H9 (cell line): ENCODE results near the gene ZNF8. TPM values are rescaled to one million over a fixed set of nuclear protein-coding genes. Genes with fewer than 3 reads are reported as not detected.
A peak's percentile ranks its signal among the peaks of the same experiment; 100 is the strongest.

Source experiments
- DNase-seq: peaks from one replicate; pipeline ENCODE4 v3.0.0-alpha.2; 2017
- H2AFZ ChIP-seq: one replicate; pipeline ENCODE4 v1.6.1; 2013; ENCODE audit warnings: mild to moderate bottlenecking, low read length, control low read depth, moderate library complexity
- H2AK5ac ChIP-seq: 2 replicates; pipeline ENCODE4 v1.6.1; 2013; ENCODE audit warnings: low read length, control low read depth, mixed read lengths; ENCODE audit not compliant: insufficient read length
- H2BK120ac ChIP-seq: one replicate; pipeline ENCODE4 v1.6.1; 2013; ENCODE audit warnings: low read depth, mild to moderate bottlenecking, low read length, control low read depth, inconsistent platforms; ENCODE audit not compliant: poor library complexity, severe bottlenecking
- H2BK12ac ChIP-seq: 2 replicates; pipeline ENCODE4 v1.6.1; 2013; ENCODE audit warnings: low read length, control low read depth, mixed read lengths, low read depth; ENCODE audit not compliant: insufficient read length
- H2BK15ac ChIP-seq: 2 replicates; pipeline ENCODE4 v1.6.1; 2013; ENCODE audit warnings: low read depth, low read length, control low read depth
- H2BK20ac ChIP-seq: one replicate; pipeline ENCODE4 v1.6.1; 2013; ENCODE audit warnings: low read depth, mild to moderate bottlenecking, low read length, control low read depth, inconsistent platforms; ENCODE audit not compliant: poor library complexity, severe bottlenecking
- H2BK5ac ChIP-seq: 2 replicates; pipeline ENCODE4 v1.6.1; 2013; ENCODE audit warnings: low read length, control low read depth, mixed read lengths; ENCODE audit not compliant: insufficient read length
- H3K14ac ChIP-seq: 2 replicates; pipeline ENCODE4 v1.6.1; 2013; ENCODE audit warnings: low read length, control low read depth; ENCODE audit not compliant: insufficient read depth
- H3K18ac ChIP-seq: 2 replicates; pipeline ENCODE4 v1.6.1; 2013; ENCODE audit warnings: low read depth, mild to moderate bottlenecking, mixed read lengths, low read length, control low read depth; ENCODE audit not compliant: insufficient read length
- H3K23ac ChIP-seq: 2 replicates; pipeline ENCODE4 v1.6.1; 2013; ENCODE audit warnings: low read length, control low read depth, mixed read lengths, low read depth; ENCODE audit not compliant: insufficient read length
- H3K23me2 ChIP-seq: 2 replicates; pipeline ENCODE4 v1.6.1; 2013; ENCODE audit warnings: low read depth, mild to moderate bottlenecking, mixed read lengths, low read length, control low read depth; ENCODE audit not compliant: insufficient read length, poor library complexity, severe bottlenecking
- H3K27ac ChIP-seq: 2 replicates; pipeline ENCODE4 v1.5.1; 2013; ENCODE audit warnings: low read length, control low read depth, mixed read lengths, low read depth; ENCODE audit not compliant: insufficient read length
- H3K27me3 ChIP-seq: 2 replicates; pipeline ENCODE4 v1.6.1; 2013; ENCODE audit warnings: low read length, control low read depth, inconsistent platforms; ENCODE audit not compliant: insufficient read depth
- H3K4ac ChIP-seq: 2 replicates; pipeline ENCODE4 v1.6.1; 2013; ENCODE audit warnings: low read depth, mild to moderate bottlenecking, control low read depth, inconsistent platforms, low read length, moderate library complexity
- H3K4me1 ChIP-seq: 2 replicates; pipeline ENCODE4 v1.6.1; 2013; ENCODE audit warnings: low read length, control low read depth, inconsistent platforms; ENCODE audit not compliant: insufficient read depth
- H3K4me2 ChIP-seq: 2 replicates; pipeline ENCODE4 v1.6.1; 2013; ENCODE audit warnings: low read length, control low read depth, mixed read lengths; ENCODE audit not compliant: insufficient read length, insufficient read depth
- H3K56ac ChIP-seq: 2 replicates; pipeline ENCODE4 v1.6.1; 2013; ENCODE audit warnings: low read depth, mild to moderate bottlenecking, mixed read lengths, low read length, control low read depth; ENCODE audit not compliant: insufficient read length
- H3K79me1 ChIP-seq: 2 replicates; pipeline ENCODE4 v1.6.1; 2013; ENCODE audit warnings: low read depth, mild to moderate bottlenecking, moderate library complexity, low read length, control low read depth, inconsistent platforms; ENCODE audit not compliant: insufficient read depth, poor library complexity, severe bottlenecking
- H3K79me2 ChIP-seq: 2 replicates; pipeline ENCODE4 v1.6.1; 2013; ENCODE audit warnings: low read length, control low read depth, inconsistent platforms; ENCODE audit not compliant: insufficient read depth
- H3K9ac ChIP-seq: 2 replicates; pipeline ENCODE4 v1.6.1; 2013; ENCODE audit warnings: low read length, control low read depth, mixed read lengths; ENCODE audit not compliant: insufficient read length; ENCODE audit errors: extremely low read depth
- H3K9me3 ChIP-seq: one replicate; pipeline ENCODE4 v1.6.1; 2013; ENCODE audit warnings: low read depth, low read length, inconsistent platforms; ENCODE audit not compliant: control insufficient read depth
- H3T11ph ChIP-seq: one replicate; pipeline ENCODE4 v1.6.1; 2013; ENCODE audit warnings: mild to moderate bottlenecking, low read length, control low read depth, inconsistent platforms
- H4K20me1 ChIP-seq: one replicate; pipeline ENCODE4 v1.6.1; 2013; ENCODE audit not compliant: control insufficient read depth, insufficient read length, insufficient read depth
- H4K5ac ChIP-seq: 2 replicates; pipeline ENCODE4 v1.6.1; 2013; ENCODE audit warnings: low read depth, mild to moderate bottlenecking, mixed read lengths, low read length, control low read depth; ENCODE audit not compliant: insufficient read length
- H4K8ac ChIP-seq: replicated peaks from 2 replicates; pipeline ENCODE4 v1.6.1; 2013; ENCODE audit warnings: low read length, control low read depth, mixed read lengths, low read depth; ENCODE audit not compliant: insufficient read length
- H4K91ac ChIP-seq: 2 replicates; pipeline ENCODE4 v1.6.1; 2013; ENCODE audit warnings: low read depth, mild to moderate bottlenecking, moderate library complexity, mixed read lengths, low read length, control low read depth; ENCODE audit not compliant: insufficient read length
- H3K27ac Mint-ChIP-seq, 3 experiments: 2 replicates in 2 of 3; 3 replicates in 1 of 3; pipeline ENCODE4 v1.8.0; 2020 to 2021; ENCODE audit warnings: mixed read lengths in 3 of 3, mild to moderate bottlenecking in 1 of 3, moderate library complexity in 1 of 3
- H3K27me3 Mint-ChIP-seq: 2 replicates; pipeline ENCODE4 v1.8.0; 2021; ENCODE audit warnings: low read depth, mild to moderate bottlenecking, moderate library complexity, mixed read lengths
- H3K36me3 Mint-ChIP-seq, 3 experiments: 2 replicates in 2 of 3; 3 replicates in 1 of 3; pipeline ENCODE4 v1.8.0; 2020 to 2021; ENCODE audit warnings: low read depth in 3 of 3, mixed read lengths in 3 of 3; ENCODE audit not compliant: insufficient read depth in 1 of 3
- H3K4me1 Mint-ChIP-seq, 2 experiments: 2 replicates each; pipeline ENCODE4 v1.8.0; 2020; ENCODE audit warnings: mixed read lengths in 2 of 2
- H3K4me3 Mint-ChIP-seq, 2 experiments: 2 replicates in 1 of 2; 3 replicates in 1 of 2; pipeline ENCODE4 v1.8.0; 2020 to 2021; ENCODE audit warnings: mild to moderate bottlenecking in 2 of 2, mixed read lengths in 2 of 2, moderate library complexity in 1 of 2
- H3K9me3 Mint-ChIP-seq, 2 experiments: 2 replicates in 1 of 2; 3 replicates in 1 of 2; pipeline ENCODE4 v1.8.0; 2020; ENCODE audit warnings: mild to moderate bottlenecking in 2 of 2, mixed read lengths in 2 of 2, moderate library complexity in 1 of 2
- CTCF ChIP-seq: fragments of 200-600 bp; sonication (generic); conservative IDR thresholded peaks from 3 replicates; pipeline ENCODE4 v1.8.0; 2021; ENCODE audit warnings: antibody characterized with exemption, mild to moderate bottlenecking
- WGBS: extraction: QIAGEN DNeasy Blood & Tissue Kit; methylation state at CpG from one replicate; pipeline ENCODE4 v1.1.7; 2013; ENCODE audit warnings: missing lambda C conversion rate, low lambda C conversion rate, mixed read lengths; ENCODE audit not compliant: insufficient read length; ENCODE audit errors: extremely low coverage; 5-methylcytosine and 5-hydroxymethylcytosine counted together
- total RNA-seq: library from RNA; stranded (reverse); gene quantifications from 2 replicates; pipeline ENCODE4 v1.2.1, GENCODE V29; 2021

Gene ZNF8
- total RNA-seq, 1 experiment from 2014 or later = 17.3 TPM

DNA sequence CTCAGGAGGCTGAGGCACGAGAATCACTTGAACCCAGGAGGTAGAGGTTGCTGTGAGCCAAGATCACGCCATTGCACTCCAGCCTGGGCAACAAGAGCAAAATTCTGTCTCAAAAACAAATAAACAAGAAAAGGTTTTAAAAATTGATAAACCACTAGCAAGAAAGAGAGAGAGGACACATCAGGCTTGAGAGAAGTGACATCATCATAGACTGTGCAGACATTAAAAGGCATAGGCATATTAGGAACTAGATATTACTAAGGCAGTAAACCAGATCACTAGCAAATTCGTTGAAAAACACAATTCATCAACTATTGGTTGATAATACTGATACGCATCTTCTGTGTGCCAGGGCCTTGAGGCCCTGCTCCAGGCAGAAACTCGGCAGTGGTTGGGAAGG is 66.8 kb downstream of the ZNF8 start:
- no peak overlapping the region for H4K91ac ChIP-seq
- no peak for DNase-seq
- H3K27ac ChIP-seq = no peak overlapping the region
- H2BK15ac ChIP-seq = no peak overlapping the region
- H3K56ac ChIP-seq = no peak overlapping the region
- H4K8ac ChIP-seq = no peak overlapping the region
- H3K4ac ChIP-seq = no peak overlapping the region
- H2BK5ac ChIP-seq = no peak overlapping the region
- no peaks in the 10 kb centered on the region for H3K9me3 Mint-ChIP-seq
- peaks cover 0 to 4% (median 3%) of the 10 kb centered on the region in 3 experiments; a peak in 5 of 7 replicates for H3K36me3 Mint-ChIP-seq
- peak overlapping the region in 1 of 2 experiments; percentile 97; a peak in 2 of 5 replicates for H3K4me3 Mint-ChIP-seq
- H3K4me1 ChIP-seq = no peaks in the 10 kb centered on the region
- H3K14ac ChIP-seq = no peak overlapping the region
- peaks cover 0 to 6% of the 10 kb centered on the region in 2 experiments; a peak in 2 of 4 replicates for H3K4me1 Mint-ChIP-seq
- no peak overlapping the region for H3K27ac Mint-ChIP-seq
- no peak overlapping the region for H3K9ac ChIP-seq
- no peak overlapping the region for H4K5ac ChIP-seq
- H3K18ac ChIP-seq = no peak overlapping the region
- no peak overlapping the region for H2BK20ac ChIP-seq
- H3K79me1 ChIP-seq = no peaks in the 10 kb centered on the region
- H3K79me2 ChIP-seq = no peaks in the 10 kb centered on the region
- no CpG with 5 or more reads among the region's 5 CpGs for whole genome bisulfite sequencing
- H3T11ph ChIP-seq = no peak overlapping the region
- no peaks in the 10 kb centered on the region for H3K27me3 ChIP-seq
- no peak overlapping the region for H2AK5ac ChIP-seq
- no peak for TF ChIP-seq CTCF
- peaks cover 4% of the 10 kb centered on the region for H3K23me2 ChIP-seq
- no peaks in the 10 kb centered on the region for H3K9me3 ChIP-seq
- H3K27me3 Mint-ChIP-seq = peaks cover 8% of the 10 kb centered on the region
- H3K4me2 ChIP-seq = no peak overlapping the region
- H2AFZ ChIP-seq = no peak overlapping the region
- H2BK120ac ChIP-seq = no peak overlapping the region
- no peak overlapping the region for H3K23ac ChIP-seq
- no peaks in the 10 kb centered on the region for H4K20me1 ChIP-seq
- no peak overlapping the region for H2BK12ac ChIP-seq
